ENCODE measurements around the gene SASH1.

The SASH1 gene

GRCh38 chr6:148528292-148528691 is 185.7 kb downstream of the SASH1 start:
- DNase-seq = no peak

- no peak for DNase-seq
These were observed 186.4 kb downstream of the SASH1 start for GRCh38 chr6:148529010-148529409.

DNA sequence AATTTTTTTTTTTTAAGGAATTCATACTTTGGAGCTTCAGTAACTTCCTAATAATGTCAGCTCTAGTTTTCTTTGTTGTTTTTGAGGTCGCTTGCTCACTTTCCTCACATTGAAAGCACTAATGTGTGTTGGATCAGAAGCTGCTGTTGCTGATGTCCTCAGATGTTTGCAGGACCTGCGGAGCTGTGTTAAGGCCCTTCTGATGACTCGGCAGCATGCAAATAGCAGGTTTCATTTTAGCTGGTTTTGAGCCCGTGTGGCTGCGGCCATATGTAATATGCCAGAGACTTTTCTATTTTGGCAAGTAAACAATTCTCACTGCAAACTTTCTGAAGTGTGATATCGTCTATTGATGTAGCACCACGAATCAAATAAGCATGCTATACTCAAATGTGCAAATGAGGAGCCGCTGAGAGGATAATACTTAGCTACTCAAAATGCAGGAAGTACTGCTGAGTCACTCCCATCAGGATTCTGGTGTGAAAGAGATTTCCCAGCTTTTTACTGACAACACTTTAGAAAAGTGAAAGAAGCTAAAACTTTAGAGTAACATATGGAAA is 187.8 kb downstream of the SASH1 start:
- no peak for DNase-seq

- no peak for DNase-seq
These were observed 188.3 kb downstream of the SASH1 start for GRCh38 chr6:148530976-148531375.

DNA sequence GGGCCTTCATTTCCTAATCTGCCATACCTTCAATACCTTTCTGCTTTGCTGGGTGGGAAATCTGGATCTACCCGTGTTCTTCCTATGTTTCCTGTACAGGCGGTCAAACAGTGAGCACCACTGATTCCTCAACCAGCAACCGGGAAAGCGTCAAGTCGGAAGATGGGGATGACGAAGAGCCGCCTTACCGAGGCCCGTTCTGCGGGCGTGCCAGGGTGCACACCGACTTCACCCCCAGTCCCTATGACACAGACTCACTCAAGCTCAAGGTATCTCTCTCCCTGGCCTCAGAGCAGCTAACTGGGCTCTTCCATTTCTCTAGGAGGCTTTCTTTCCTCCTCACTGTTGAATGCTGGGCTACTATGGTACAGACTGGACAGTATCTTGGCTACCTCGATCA is 190.1 kb downstream of the SASH1 start:
- no peak for DNase-seq

DNA sequence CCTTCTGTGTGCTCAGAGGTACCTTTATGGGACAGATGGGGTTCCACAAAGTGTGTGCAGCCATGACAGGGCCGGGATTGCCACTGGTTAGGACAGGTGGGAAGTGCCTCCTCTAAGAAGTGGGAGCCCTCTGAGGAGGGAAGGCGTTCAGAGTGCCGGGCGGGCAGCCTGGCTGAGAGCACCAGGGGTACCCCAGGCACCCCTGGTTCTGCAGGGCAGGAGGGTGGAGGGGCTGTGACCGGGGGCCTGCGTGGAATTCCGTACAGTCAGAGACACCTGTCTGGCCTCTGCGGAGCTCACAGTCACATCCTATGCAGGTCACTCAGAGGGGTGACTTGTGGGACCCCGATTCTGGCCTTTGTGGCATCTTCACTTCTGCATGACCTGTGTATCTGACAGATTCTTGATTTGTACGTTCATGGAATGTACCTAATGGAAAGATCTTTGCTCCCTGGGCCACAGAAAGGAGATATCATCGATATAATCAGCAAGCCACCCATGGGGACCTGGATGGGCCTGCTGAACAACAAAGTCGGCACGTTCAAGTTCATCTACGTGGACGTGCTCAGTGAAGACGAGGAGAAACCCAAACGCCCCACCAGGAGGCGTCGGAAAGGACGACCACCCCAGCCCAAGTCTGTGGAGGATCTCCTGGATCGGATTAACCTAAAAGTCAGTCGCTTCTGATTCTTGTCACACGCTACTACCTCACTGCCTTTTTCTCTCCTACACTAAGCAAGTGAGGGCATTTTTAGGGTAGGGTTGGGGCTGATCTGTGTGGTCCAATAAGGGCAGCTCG is 190.9 kb downstream of the SASH1 start:
- no peak for DNase-seq

- DNase-seq = no peak
These were observed 192.2 kb downstream of the SASH1 start for GRCh38 chr6:148534871-148535270.

- DNase-seq = no peak
These were observed 192.7 kb downstream of the SASH1 start for GRCh38 chr6:148535381-148535780.

- no peak for DNase-seq
These were observed 193.3 kb downstream of the SASH1 start for GRCh38 chr6:148535976-148536375.

DNA sequence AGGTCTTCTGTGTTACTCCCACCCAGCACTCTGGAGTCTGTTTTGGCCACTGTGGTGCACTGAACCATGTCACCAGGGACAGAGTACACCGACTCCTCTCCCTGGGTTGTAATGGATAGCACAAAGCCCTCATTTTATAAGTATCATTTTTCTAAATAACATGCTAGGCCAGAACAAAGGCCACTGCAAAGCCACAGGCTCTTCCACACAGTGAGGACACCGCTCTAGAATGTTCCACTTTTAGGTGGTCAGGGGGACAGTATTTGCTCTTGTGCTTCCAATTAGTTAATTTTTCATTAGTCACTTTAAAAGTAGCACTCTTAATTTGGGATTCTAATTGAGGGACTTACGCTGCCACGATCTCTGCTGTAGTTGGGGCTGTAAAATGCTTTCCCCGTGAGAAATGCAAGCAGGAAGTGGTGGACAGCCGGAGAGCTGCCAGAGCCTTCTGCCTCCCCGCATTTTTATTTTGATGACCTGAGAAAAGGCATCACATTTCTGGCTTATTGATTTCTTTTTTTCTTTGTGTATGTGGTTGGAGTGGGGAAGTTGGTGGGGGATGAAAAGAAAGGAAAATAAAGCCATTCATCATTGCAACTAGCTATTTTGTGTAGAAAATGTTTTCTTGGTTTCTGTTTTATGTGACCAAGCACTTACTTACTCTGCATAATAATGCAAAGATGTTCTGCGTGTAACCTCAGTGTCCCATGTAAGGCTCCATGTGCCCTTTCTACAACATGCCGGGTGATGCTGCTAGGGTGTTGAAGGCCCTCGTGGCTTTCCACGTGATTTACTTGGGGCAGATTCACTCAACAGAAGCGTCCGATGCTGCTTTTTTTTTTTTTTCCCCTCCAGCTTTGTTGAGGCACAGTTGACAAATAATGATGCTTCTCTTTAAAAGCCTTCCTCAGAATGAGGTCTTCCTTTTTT is 195.9 kb downstream of the SASH1 start:
- DNase-seq = no peak

GRCh38 chr6:148543540-148543939 is 200.9 kb downstream of the SASH1 start:
- no peak for DNase-seq

DNA sequence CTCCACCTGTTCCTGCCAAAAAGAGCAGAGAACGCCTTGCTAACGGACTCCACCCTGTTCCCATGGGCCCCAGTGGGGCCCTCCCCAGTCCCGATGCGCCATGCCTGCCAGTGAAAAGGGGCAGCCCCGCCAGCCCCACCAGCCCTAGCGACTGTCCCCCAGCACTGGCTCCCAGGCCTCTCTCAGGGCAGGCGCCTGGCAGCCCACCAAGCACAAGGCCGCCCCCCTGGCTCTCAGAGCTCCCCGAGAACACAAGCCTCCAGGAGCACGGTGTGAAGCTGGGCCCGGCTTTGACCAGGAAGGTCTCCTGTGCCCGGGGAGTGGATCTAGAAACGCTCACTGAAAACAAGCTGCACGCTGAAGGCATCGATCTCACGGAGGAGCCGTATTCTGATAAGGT is 201.8 kb downstream of the SASH1 start:
- DNase-seq = no peak

- no peak for DNase-seq
These were observed 203.3 kb downstream of the SASH1 start for GRCh38 chr6:148545901-148546300.

DNA sequence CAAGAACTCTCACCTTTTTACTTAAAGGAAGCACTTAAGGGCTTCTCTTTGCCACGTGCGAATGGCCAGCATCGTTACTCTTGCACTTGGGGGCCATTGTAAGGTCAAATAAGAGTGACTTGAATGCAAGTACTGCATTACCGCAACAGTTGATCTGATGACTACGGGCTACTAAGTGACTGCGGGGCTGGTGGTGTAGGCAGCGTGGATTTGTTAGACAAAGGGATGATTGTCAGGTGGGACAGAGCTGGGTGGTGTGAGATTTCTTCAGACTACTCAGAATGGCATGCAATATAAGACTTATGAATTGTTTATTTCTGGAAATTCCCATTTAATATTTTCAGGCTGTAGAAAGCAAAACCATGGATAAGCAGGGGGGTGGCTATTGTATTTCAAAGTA is 204.5 kb downstream of the SASH1 start:
- no peak for DNase-seq

DNA sequence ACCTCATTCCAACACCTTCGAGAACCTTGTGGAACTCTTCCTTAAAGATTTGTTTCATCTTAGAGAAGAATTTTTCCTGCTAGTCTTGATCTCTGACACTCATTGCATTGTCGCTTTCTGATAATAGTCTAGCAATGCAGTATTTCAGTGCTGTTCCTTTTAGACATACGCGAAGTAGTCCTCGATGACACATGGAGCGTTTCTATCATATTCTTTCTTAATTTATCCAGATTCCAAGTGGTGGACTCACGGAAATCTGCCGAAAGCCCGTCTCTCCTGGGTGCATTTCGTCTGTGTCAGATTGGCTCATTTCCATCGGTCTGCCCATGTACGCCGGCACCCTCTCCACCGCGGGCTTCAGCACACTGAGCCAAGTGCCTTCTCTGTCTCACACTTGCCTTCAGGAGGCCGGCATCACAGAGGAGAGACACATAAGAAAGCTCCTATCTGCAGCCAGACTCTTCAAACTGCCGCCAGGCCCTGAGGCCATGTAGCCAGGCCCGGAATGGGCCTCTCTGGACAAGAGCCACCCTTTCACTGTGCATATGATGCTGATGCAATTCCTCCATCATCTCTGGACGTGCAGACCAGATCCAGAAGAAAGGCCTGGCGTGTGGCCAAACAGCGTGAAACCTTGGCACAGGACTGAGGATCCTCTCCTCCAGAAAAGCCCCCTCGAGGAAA is 205.6 kb downstream of the SASH1 start:
- no peak for DNase-seq

DNA sequence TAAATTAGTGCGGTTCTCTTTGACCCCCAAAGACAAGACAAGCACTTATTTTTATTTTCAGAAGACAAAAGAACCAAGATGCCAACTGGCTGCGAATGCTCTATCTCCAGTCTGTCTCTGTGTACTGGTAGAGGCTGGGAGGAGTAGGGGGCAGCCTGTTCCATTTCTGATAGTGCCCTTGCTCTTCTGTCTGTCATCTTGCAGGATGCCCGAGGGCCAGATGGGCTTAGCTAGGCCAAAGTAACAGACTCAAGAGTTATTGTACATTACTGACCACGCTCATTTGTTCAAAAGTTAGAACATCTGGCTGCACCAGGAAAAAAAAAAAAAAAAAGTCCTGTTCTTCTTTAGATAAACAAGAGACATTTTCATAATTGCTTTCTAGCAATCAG is 206.1 kb downstream of the SASH1 start:
- no peak for DNase-seq

- DNase-seq = no peak
These were observed 207.9 kb downstream of the SASH1 start for GRCh38 chr6:148550569-148550968.

DNA sequence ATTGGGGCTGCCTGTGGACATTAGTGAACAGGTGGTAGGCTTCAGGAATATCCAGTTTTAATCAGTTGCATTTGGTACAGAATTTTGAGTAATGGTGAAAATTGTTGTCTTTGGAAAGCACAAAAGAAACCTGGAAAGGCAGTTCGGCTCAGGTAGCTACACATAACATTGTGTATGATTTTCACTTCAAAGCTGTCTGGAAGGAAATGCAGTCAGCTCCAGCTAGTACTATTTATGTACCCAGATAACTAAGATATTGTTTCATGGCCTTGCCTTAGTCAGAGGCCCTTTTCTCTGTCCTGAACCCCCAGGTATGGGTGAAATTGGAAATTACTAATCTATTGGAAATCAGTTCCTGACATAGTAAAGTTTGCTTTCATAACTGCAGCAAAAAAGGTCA is 208.6 kb downstream of the SASH1 start:
- DNase-seq = no peak

DNA sequence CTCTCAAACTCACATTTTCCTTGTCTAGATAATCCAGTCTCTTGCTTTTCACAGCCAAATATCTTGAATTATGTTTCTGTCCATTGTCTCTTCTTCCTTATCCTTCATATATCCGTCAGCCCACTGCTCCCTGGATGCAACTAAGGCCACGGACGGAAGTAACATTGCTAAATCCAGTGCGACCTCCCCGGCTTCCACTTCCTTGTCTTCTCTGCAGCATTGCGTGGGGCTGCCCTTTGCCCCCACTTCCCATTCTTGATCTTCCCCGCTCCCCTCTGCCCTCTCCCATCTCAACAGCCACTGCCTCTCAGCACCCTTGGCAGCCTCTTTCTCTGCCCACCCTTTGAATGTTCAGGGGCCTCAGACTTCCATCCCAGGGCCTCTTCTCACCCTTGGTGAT is 213.8 kb downstream of the SASH1 start:
- no peak for DNase-seq

GRCh38 chr6:148557796-148558321 is 215.2 kb downstream of the SASH1 start:
- no peak for DNase-seq

DNA sequence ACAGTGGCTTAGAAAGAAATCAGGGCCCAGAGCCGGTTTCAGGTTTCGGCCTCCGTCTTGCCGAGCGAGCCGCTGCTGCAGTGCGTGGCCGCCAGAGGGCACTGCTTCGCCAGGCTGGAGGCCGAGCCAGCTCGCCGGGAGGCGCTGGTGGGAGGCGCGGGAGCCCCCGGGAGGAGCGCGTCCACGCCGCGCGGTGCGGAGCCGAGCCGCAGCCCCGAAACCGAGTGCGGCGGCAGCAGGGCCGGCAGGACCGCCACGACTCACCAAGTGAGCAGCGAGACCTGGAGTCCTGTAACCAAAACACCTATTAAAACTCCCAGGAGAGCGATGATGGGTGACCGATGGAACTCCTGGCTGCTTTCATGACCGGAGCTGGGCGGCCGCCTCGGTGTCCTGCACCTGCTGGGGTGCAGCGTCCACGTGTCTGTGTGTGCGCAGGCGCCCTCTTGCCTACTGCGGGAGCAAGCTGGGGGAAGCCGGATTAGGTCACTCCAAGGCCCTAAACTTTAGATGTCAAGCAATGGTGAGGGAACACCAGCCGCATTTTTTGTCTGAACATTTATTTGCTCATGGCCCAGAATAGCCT is 217.3 kb downstream of the SASH1 start:
- DNase-seq = peak; percentile 68

GRCh38 chr6:148561629-148562028 is 219.0 kb downstream of the SASH1 start:
- no peak for DNase-seq

DNA sequence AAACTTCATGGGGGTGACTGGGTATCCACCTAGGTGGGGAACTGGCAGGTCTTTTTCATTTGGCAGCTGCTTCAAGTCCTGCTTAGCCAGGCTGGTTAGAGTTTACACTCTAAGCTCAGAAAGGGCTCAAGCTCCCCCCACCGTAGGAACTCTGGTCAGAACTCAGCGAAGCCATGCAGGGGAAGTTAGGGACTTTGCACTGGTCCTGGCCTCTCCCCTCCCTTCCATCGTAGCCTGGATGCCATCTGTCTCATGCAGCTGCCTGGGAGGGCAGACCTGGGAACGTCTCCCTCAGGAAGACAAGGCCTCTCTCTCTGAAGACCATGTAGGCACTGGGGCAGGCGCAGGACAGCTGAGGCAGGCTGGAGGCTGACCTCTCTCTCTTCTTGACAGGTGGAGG is 220.4 kb downstream of the SASH1 start:
- DNase-seq = no peak

Measured in stimulated activated CD4-positive, alpha-beta T cell treated with anti-CD3 and anti-CD28 coated beads, Interleukin-4, amount 100 ng/mL, for 24 hours (primary cell).